A673 (cell line): ENCODE measurements around the gene GPX3. TPM values are rescaled to one million over a fixed set of nuclear protein-coding genes. Genes with fewer than 3 reads are reported as not detected.

Source experiments
- BruUV-seq: library from RNA; stranded (reverse); fragments of 400-500 nt; replicated peaks from 2 replicates; lab custom pipeline; 2021; lab: Mats Ljungman, UMichigan
- CTCF ChIA-PET: fragments of 300-600 bp; sonication (Branson Sonifier 250); formaldehyde crosslinking; loops from one replicate; lab custom pipeline; 2022; ENCODE audit warnings: antibody characterized with exemption; lab: Charles Lee
- POLR2A ChIA-PET: fragments of 300-600 bp; sonication (Branson Sonifier 250); formaldehyde crosslinking; loops from one replicate; lab custom pipeline; 2022; ENCODE audit warnings: antibody characterized with exemption; ENCODE audit not compliant: low non-redundant PET; lab: Charles Lee
- DNase-seq: peaks from one replicate; pipeline ENCODE4 v3.0.0-alpha.2; 2015; ENCODE audit warnings: low spot score
- H3K27ac ChIP-seq: fragments of 200-600 bp; sonication (generic); 2 replicates; pipeline ENCODE4 v1.5.1; 2016; ENCODE audit warnings: mixed run types, low read depth, mild to moderate bottlenecking, mixed read lengths, antibody characterized with exemption, low read length; ENCODE audit not compliant: poor library complexity, severe bottlenecking
- H3K27me3 ChIP-seq: fragments of 200-600 bp; sonication (generic); replicated peaks from 2 replicates; pipeline ENCODE4 v1.6.1; 2017; ENCODE audit warnings: mixed run types, low read depth, mild to moderate bottlenecking, mixed read lengths, antibody characterized with exemption, low read length; ENCODE audit not compliant: insufficient read depth, poor library complexity
- H3K36me3 ChIP-seq: fragments of 200-600 bp; sonication (generic); 2 replicates; pipeline ENCODE4 v1.6.1; 2016; ENCODE audit warnings: mixed run types, mild to moderate bottlenecking, mixed read lengths, antibody characterized with exemption, low read length; ENCODE audit not compliant: insufficient read depth, poor library complexity, severe bottlenecking
- H3K4me1 ChIP-seq: fragments of 200-600 bp; sonication (generic); 2 replicates; pipeline ENCODE4 v1.6.1; 2017; ENCODE audit warnings: mixed run types, mild to moderate bottlenecking, mixed read lengths, antibody characterized with exemption, low read length; ENCODE audit not compliant: insufficient read depth, poor library complexity, severe bottlenecking
- H3K4me3 ChIP-seq: fragments of 200-600 bp; sonication (generic); 2 replicates; pipeline ENCODE4 v1.5.1; 2016; ENCODE audit warnings: low read depth, mixed run types, mild to moderate bottlenecking, mixed read lengths, low read length; ENCODE audit not compliant: poor library complexity, severe bottlenecking
- H3K9me3 ChIP-seq: fragments of 200-600 bp; sonication (generic); 2 replicates; pipeline ENCODE4 v1.6.1; 2016; ENCODE audit warnings: mixed run types, low read depth, mild to moderate bottlenecking, mixed read lengths, antibody characterized with exemption, low read length; ENCODE audit not compliant: poor library complexity, severe bottlenecking
- EZH2 ChIP-seq: fragments of 200-600 bp; sonication (generic); IDR thresholded peaks from 2 replicates; pipeline ENCODE4 v1.6.1; 2017; ENCODE audit warnings: borderline replicate concordance, low read depth, mild to moderate bottlenecking, mixed read lengths, antibody characterized with exemption, low read length; ENCODE audit not compliant: poor library complexity, severe bottlenecking
- intact Hi-C: fragments of 100-400 bp; cut with micrococcal nuclease; formaldehyde crosslinking; loops from one replicate; pipeline ENCODE4 v1.10.0; 2022; ENCODE audit not compliant: unreplicated experiment
- total RNA-seq: library from RNA; stranded (reverse); gene quantifications from 2 replicates; pipeline ENCODE4 v1.2.3, GENCODE V29; 2021
- TF ChIP-seq, protein P1 (sequence below): fragments of 300-800, 200-600 bp; sonication (generic); conservative IDR thresholded peaks from 2 replicates; pipeline ENCODE4 v1.5.1; 2017; ENCODE audit warnings: low read depth, mild to moderate bottlenecking, antibody characterized with exemption, low read length, moderate library complexity, mixed read lengths

GPX3 gene
- total RNA-seq, 1 experiment from 2014 or later, result 0.19 TPM

DNA sequence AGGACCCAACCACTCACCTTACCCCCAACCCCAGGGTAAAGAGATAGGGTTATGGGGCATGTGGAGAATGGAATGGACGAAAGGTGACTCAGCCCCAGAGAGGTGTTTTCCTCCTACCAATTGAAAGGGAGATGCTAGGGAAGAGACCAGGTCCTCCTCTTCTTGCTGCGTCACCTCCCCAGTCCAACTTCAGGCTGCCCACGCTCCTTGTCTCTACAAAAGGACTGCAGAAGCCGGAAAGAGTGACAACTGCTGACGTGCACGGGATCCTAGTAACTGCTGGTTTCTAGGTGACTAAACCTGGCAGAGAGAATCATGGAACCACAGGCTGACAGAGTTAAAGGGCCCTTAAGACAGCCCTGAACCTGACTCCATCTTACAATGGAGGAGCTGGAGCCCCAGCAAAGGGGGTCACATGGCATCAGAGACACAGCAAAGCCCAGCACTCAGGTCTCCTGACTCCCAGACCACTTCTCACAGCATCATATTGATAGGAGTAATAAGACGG is 2.2 kb downstream of the GPX3 start:
- BruUV-seq, result no TSS peak
- TF ChIP-seq, protein P1, sequence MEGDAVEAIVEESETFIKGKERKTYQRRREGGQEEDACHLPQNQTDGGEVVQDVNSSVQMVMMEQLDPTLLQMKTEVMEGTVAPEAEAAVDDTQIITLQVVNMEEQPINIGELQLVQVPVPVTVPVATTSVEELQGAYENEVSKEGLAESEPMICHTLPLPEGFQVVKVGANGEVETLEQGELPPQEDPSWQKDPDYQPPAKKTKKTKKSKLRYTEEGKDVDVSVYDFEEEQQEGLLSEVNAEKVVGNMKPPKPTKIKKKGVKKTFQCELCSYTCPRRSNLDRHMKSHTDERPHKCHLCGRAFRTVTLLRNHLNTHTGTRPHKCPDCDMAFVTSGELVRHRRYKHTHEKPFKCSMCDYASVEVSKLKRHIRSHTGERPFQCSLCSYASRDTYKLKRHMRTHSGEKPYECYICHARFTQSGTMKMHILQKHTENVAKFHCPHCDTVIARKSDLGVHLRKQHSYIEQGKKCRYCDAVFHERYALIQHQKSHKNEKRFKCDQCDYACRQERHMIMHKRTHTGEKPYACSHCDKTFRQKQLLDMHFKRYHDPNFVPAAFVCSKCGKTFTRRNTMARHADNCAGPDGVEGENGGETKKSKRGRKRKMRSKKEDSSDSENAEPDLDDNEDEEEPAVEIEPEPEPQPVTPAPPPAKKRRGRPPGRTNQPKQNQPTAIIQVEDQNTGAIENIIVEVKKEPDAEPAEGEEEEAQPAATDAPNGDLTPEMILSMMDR, result no peak
- TF ChIP-seq EZH2, result no peak
- Histone ChIP-seq H3K27me3 (peaks cover 9% of the 10 kb centered on the region), H3K4me3 (no peak overlapping the region), H3K9me3 (no peaks in the 10 kb centered on the region), H3K27ac (no peak overlapping the region), H3K4me1 (no peaks in the 10 kb centered on the region), H3K36me3 (no peaks in the 10 kb centered on the region)
- CTCF ChIA-PET, result no interaction called here
- intact Hi-C loops, result no loop called here
- no peak for DNase-seq
- POLR2A ChIA-PET, result no interaction called here

DNA sequence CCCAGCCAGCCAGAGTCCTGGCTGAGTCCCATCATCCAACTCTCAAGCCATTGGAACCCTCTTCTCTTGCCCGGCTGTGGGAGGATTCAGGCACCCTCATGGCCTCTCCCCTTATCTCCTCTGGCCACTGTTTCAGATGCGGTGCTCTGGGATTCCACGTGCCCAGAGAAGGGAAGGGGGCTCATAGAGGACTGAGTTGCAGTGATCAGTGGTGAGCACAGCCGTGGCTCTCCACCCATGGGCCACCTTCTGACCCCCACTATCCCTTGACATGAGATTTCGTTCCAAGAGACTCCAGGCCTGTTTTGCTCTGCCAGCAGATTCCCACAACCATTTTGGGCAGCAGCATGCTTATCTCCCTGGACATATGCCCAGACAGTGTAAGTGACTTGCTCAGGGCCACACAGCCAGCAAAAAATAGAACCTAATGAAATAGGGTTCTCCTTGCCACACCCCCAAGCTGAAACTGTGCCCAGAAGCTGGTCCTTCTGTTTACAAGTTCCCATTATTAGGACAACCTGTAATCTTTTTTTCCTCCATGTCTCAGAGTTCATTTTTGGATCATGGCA is 2.7 kb downstream of the GPX3 start:
- ChIA-PET POLR2A (no interaction called here), CTCF (no interaction called here)
- Histone ChIP-seq H3K36me3 (no peaks in the 10 kb centered on the region), H3K4me1 (no peaks in the 10 kb centered on the region), H3K4me3 (no peak overlapping the region), H3K27ac (no peak overlapping the region), H3K9me3 (no peaks in the 10 kb centered on the region), H3K27me3 (peaks cover 9% of the 10 kb centered on the region)
- no TSS peak for BruUV-seq
- TF ChIP-seq EZH2, result no peak
- TF ChIP-seq, protein P1, result no peak
- intact Hi-C loops, result no loop called here
- DNase-seq, result no peak

DNA sequence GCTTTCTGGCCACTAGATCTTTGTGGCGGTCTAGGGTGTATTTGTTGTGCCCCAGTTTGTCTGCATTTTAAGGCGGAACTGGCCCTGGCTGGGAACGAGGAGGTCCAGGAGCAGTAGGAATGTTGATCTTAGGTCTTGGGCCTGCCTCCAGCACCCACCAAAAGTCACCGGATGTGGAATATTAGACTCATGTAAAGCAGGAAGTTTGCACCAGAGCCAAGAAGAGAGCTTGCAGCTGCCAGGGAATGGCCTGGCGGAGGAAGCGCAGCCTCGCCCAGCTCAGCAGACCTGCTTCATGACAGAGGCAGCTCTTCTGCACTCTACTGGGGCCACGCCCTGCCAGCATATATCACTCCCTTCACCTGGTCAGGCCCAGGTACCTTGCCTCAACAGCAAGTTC is 3.3 kb downstream of the GPX3 start:
- Histone ChIP-seq H3K27ac (no peak overlapping the region), H3K4me1 (no peaks in the 10 kb centered on the region), H3K4me3 (no peak overlapping the region), H3K9me3 (no peaks in the 10 kb centered on the region), H3K36me3 (no peaks in the 10 kb centered on the region), H3K27me3 (peaks cover 9% of the 10 kb centered on the region)
- no peak for DNase-seq
- POLR2A ChIA-PET, result no interaction called here
- TF ChIP-seq, protein P1, result no peak
- no peak for TF ChIP-seq EZH2
- intact Hi-C loops, result no loop called here
- BruUV-seq, result no TSS peak
- CTCF ChIA-PET, result no interaction called here
